HG02981 (cell line): ENCODE measurements around the gene MAFB.

ENCODE experiments used
- ATAC-seq: cut with Tn5 transposase; IDR thresholded peaks from one replicate; pipeline ENCODE4 v1.9.1; 2021; ENCODE audit warnings: mild to moderate bottlenecking, moderate library complexity; ENCODE audit not compliant: unreplicated experiment

The MAFB gene

GRCh38 chr20:40703975-40704530, 15.0 kb upstream of the MAFB start:
- ATAC-seq, result no peak

- no peak for ATAC-seq
These were observed 13.5 kb upstream of the MAFB start for GRCh38 chr20:40702504-40702903.

- ATAC-seq, result no peak
These were observed 9.7 kb upstream of the MAFB start for GRCh38 chr20:40698744-40699143.

DNA sequence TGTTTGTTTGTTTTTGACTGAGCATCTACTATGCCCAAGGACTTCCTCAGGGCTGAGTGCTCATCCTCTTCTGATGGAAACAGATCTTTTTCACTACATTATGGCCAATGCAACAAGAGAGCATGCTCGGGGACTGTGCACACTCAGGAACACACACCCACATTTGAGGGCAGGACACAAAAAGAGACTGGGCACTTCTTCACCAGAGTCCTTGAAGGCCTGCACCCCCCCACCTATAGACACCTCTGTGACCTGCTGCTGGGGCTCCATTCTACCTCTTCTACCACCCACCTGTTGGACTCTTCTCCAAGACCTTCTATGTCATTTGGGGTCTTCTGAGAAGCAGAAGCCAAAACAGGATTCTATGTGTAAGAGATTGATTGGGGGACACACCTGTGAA, 9.2 kb upstream of the MAFB start:
- ATAC-seq, result no peak

DNA sequence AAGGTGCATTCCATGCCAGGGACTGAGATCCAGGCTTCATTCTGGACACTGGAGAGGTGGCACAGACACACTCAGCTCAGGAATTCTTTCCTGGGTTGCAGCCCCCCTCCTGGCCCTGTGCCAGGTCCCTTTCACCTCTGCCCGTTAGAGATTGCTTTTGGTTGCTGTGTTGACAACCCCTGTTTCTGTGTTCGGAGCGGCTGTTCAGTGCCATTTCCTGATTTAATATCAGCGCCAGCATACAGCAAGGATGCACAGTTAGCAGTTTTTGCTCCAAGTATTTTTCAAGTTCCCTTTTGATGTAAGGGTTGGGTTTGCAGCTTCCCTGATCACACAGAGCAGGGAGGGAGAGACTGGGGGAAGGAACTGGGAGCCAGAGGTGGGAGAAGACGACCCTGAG, 8.5 kb upstream of the MAFB start:
- ATAC-seq, result no peak

GRCh38 chr20:40695214-40695613, 6.2 kb upstream of the MAFB start:
- ATAC-seq, result no peak

GRCh38 chr20:40694246-40694645, 5.2 kb upstream of the MAFB start:
- no peak for ATAC-seq

DNA sequence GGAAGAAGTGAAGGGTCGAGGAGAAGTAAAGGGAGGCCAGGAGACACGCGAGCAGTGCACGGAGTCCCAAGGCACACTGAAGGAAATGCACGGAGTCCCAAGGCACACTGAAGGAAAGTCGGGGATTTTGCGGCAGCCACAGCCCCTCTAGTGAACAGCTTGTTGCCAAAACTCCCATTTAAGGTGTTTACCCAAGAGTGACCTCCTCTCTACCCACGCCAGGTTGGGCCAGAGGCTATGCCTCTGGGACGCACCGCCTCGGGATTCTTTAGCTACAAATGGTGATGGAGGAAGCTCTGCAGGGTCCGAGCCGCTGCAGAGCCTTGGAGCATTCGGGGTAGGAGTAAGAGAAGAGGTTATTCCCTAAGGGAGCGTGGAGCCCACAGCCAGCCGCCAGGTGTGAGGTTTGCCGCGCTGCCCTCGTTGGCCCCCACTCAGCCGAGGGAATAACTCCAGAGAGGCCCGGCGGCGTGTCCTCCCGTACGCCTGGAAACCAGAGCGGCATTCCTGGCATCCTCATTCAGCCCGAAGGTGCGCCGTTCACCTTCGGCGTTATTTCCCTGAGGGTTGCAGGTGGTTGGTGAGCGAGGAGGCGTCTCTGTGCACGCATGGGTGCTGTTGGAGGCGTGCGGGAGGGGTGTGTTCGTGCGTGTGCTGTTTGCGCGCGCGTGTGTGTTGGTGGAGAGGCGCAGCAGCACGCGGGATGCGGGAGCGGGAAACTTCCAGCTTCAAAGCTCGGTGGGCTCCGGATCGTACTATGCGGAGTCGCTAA, 3.4 kb upstream of the MAFB start:
- ATAC-seq, result no peak

DNA sequence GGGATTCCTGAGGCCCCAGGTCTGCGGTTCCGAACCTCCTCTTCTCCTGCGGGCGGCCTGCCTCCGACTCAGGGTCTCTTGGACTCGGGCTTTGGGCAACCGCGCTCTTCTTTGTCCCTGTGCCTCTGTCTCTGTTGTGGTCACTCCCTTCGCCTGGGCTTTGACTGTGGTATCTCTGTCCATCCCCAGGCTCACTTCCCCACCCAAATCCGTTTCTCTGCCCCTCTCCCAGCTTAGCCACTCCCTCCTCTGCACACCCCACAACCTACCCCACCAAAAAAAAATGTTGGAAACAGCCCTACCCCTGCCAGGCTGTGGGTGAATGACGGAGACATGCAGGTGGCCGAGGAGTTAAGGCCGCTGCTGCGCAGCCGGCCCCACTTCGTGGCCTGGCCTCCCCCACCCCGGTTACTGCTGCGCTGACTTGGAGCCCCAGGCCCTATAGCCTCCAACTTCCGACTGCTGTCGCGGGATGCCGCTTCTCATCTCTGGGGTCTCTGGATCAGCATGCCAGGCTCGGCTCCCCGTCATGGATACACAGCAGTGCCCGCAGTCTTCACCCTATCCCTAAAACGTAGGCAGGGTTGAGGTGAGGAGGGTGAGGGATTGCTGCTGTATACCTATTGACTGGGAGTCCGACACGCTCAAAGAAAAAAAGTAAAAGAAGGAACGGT, 2.7 kb upstream of the MAFB start:
- ATAC-seq, result no peak

DNA sequence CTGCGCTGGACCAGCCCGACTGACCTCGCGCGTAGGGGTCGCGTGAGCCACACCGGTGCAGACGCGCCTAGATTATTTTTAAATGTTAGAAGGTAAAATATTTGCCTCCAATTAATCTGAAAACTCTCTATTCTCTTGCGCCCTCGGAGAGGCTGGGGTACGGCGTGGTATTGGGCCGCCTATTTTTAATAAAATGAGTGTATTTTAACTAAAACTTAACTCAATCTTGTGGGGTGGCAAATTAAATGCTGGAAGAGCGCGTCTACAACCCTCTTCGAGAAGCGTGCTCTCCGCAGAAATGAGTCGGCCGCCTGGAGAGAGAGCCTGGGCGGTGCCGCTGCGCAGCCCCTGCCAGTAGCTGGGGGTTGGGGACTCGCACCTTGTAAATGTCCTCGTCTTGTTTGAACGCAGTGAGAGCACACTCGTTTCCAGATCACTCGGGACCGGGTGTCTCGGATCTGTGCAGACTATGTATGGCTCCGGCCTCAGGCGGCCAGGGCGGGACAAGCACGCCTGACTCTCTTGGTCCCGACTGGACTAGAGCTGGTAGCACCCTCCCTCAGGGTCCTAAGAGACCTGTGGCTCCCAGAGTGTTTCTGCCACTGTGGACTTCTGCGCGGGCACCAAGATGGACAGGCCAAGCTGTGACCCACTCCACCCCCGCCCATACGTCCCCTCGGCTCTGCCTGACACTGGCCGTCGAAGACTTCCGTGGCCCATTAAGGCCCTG, 2.0 kb upstream of the MAFB start:
- ATAC-seq, result no peak

- ATAC-seq, result peak; percentile 71
These were observed 1.2 kb upstream of the MAFB start for GRCh38 chr20:40689943-40690835.

- no peak for ATAC-seq
These were observed 622 bp downstream of the MAFB start for GRCh38 chr20:40688129-40689099.

- no peak for ATAC-seq
These were observed 1.5 kb downstream of the MAFB start for GRCh38 chr20:40687384-40688128.

- no peak for ATAC-seq
These were observed 2.1 kb downstream of the MAFB start for GRCh38 chr20:40686893-40687292.

GRCh38 chr20:40686434-40686882, 2.6 kb downstream of the MAFB start:
- ATAC-seq, result no peak

DNA sequence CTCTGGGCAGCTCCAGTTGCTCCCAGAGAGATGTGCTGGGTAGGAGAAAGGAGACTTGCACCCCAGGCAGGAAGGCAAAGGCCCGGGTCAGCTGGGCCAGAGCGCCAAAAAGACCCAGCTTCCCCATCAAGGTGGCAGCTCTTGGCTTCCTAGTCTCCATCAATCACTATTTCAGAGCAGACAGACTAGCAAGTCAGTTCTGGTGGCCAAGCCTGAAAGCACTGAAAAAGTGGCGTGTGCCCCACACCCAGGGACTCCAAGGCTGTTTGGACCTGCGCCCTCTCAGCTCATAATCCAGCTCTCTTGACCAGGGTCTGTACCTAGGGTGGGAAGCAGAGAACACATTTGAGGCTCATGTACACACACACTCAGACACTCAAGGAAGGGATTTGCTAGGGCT, 3.7 kb downstream of the MAFB start:
- no peak for ATAC-seq

GRCh38 chr20:40683894-40684268, 5.2 kb downstream of the MAFB start:
- no peak for ATAC-seq

DNA sequence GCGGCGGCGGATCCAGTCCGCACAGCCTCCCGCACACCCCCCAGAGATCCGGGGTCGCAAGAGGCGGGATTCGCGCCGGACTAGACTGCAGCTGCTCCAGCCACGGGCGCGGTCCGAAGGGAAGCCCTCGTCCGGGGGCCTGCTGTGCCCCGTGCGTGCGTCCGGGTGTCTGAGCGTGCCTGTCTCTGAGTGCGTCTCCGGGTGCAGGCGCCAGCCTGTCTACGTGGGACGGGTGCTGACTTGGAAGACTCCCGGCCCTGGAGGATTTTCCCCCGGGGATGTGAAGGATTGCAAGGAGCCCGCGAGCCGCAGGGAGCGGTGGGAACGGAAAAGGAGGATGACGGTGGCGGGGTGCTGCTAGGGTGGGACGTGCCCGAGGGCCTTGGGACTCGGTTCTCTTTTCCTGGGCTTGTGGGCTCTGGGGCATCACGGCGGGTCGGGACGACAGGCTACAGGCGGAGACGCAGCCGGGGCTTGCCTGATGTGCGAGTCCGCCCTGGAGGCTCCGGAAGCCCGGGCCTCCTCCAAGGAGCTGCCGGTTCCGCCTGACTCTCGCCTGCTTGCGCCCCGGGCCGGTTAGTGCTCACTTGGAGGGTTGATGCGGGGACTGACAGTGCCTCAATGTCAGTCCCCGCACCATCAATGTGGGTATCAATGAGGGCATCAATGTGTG, 5.7 kb downstream of the MAFB start:
- no peak for ATAC-seq
